ENCODE data around the gene YAP1.

DNA sequence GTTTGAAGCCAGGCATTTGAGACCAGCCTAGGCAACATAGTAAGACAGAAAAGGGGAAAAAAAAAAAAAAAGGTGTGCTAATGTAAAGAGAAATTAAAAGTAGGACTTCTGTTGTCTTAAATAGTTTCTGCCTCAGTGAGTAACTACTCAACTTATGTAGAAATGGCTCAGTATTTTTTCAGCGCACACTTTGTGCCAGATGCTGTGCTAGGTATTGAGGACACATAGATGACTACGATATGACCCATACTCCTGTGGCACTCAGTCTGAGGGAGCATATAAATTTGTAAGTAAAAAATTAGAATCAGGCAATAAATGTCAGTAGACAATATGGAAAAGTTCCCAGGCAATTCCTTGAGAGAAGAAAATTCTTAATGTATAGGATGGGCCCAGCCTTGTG is 93.9 kb downstream of the YAP1 start:
- TF ChIP-seq EZH2 (IDR thresholded peaks at IDR 0.05; ENCODE audit: insufficient read depth, low read length) = no peak
- TF ChIP-seq, protein P1, sequence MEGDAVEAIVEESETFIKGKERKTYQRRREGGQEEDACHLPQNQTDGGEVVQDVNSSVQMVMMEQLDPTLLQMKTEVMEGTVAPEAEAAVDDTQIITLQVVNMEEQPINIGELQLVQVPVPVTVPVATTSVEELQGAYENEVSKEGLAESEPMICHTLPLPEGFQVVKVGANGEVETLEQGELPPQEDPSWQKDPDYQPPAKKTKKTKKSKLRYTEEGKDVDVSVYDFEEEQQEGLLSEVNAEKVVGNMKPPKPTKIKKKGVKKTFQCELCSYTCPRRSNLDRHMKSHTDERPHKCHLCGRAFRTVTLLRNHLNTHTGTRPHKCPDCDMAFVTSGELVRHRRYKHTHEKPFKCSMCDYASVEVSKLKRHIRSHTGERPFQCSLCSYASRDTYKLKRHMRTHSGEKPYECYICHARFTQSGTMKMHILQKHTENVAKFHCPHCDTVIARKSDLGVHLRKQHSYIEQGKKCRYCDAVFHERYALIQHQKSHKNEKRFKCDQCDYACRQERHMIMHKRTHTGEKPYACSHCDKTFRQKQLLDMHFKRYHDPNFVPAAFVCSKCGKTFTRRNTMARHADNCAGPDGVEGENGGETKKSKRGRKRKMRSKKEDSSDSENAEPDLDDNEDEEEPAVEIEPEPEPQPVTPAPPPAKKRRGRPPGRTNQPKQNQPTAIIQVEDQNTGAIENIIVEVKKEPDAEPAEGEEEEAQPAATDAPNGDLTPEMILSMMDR (IDR thresholded peaks at IDR 0.05; ENCODE audit: insufficient read depth, low read depth, low read length) = no peak
